ENCODE results near the gene STK4.

The STK4 gene

GRCh38 chr20:45101333-45101850, 135.1 kb downstream of the STK4 start:
- no peak for DNase-seq (ENCODE audit: low read depth)
- H3K4me3 ChIP-seq (ENCODE audit: low read depth, low read length), result no peak overlapping the region
- no peak for TF ChIP-seq CTCF (IDR thresholded peaks at IDR 0.05; ENCODE audit: control insufficient read depth, extremely low read depth, insufficient read depth)

- no peak for TF ChIP-seq CTCF (IDR thresholded peaks at IDR 0.05; ENCODE audit: control insufficient read depth, extremely low read depth, insufficient read depth)
- no peak overlapping the region for H3K4me3 ChIP-seq (ENCODE audit: low read depth, low read length)
- no peak for DNase-seq (ENCODE audit: low read depth)
These were observed 136.8 kb downstream of the STK4 start for GRCh38 chr20:45103072-45103471.

GRCh38 chr20:45104786-45105185, 138.5 kb downstream of the STK4 start:
- DNase-seq (ENCODE audit: low read depth), result no peak
- no peak for TF ChIP-seq CTCF (IDR thresholded peaks at IDR 0.05; ENCODE audit: control insufficient read depth, extremely low read depth, insufficient read depth)

GRCh38 chr20:45105317-45105716, 139.0 kb downstream of the STK4 start:
- DNase-seq (ENCODE audit: low read depth), result no peak
- TF ChIP-seq CTCF (IDR thresholded peaks at IDR 0.05; ENCODE audit: control insufficient read depth, extremely low read depth, insufficient read depth), result no peak
- no peak overlapping the region for H3K4me3 ChIP-seq (ENCODE audit: low read depth, low read length)

More at GRCh38 chr20:45104786-45105185, 138.5 kb downstream of the STK4 start:
- H3K4me3 ChIP-seq (ENCODE audit: low read depth, low read length), result no peak overlapping the region

GRCh38 chr20:45109634-45110033, 143.3 kb downstream of the STK4 start:
- no peak for DNase-seq (ENCODE audit: low read depth)
- no peak for TF ChIP-seq CTCF (IDR thresholded peaks at IDR 0.05; ENCODE audit: control insufficient read depth, extremely low read depth, insufficient read depth)
- H3K4me3 ChIP-seq (ENCODE audit: low read depth, low read length), result no peak overlapping the region

GRCh38 chr20:45110301-45110700, 144.0 kb downstream of the STK4 start:
- DNase-seq (ENCODE audit: low read depth), result no peak
- H3K4me3 ChIP-seq (ENCODE audit: low read depth, low read length), result no peak overlapping the region
- no peak for TF ChIP-seq CTCF (IDR thresholded peaks at IDR 0.05; ENCODE audit: control insufficient read depth, extremely low read depth, insufficient read depth)

- DNase-seq (ENCODE audit: low read depth), result no peak
- no peak for TF ChIP-seq CTCF (IDR thresholded peaks at IDR 0.05; ENCODE audit: control insufficient read depth, extremely low read depth, insufficient read depth)
- no peak overlapping the region for H3K4me3 ChIP-seq (ENCODE audit: low read depth, low read length)
These were observed 145.0 kb downstream of the STK4 start for GRCh38 chr20:45111285-45111684.

All from LNCaP clone FGC (cell line).